Peyer's patch (tissue), 4 donors: ENCODE measurements around the gene GNB5.

Experiments
- CTCF ChIP-seq, 6 experiments: fragments of 450-650 bp in 4 of 6; fragments of 200-600 bp in 2 of 6; sonication (generic) in 1 of 6; IDR thresholded peaks; one replicate each; pipeline ENCODE4 v1.5.1; 2017 to 2019; ENCODE audit warnings: antibody characterized with exemption in 6 of 6, mild to moderate bottlenecking in 3 of 6, moderate library complexity in 1 of 6
- POLR2A ChIP-seq, 2 donors: fragments of 450-650 bp; IDR thresholded peaks; one replicate each; pipeline ENCODE4 v1.5.1; 2017; ENCODE audit warnings: antibody characterized with exemption in 2 of 2, mild to moderate bottlenecking in 2 of 2, moderate library complexity in 2 of 2

- TF ChIP-seq CTCF (IDR thresholded peaks at IDR 0.05): no peak
- no peak for TF ChIP-seq POLR2A (IDR thresholded peaks at IDR 0.05)
Measured at GRCh38 chr15:52185151-52185561, 6.0 kb downstream of the GNB5 start.
